Hematopoietic multipotent progenitor cell (in vitro differentiated cells): Measurements from ENCODE around the gene FSTL4. TPM values are rescaled to one million over a fixed set of nuclear protein-coding genes. Genes with fewer than 3 reads are reported as not detected.
A peak's percentile ranks its signal among the peaks of the same experiment; 100 is the strongest.

Experiments used
- DNase-seq, 3 donors: peaks; one replicate each; pipeline ENCODE4 v3.0.0-alpha.2; 2011 to 2015; ENCODE audit warnings: low read depth in 2 of 3, low spot score in 2 of 3
- total RNA-seq: library from RNA; depleted of rRNA; stranded (reverse); fragments of >200 nt; gene quantifications from one replicate; pipeline ENCODE4 v1.2.3, GENCODE V29; 2012

The FSTL4 gene
- total RNA-seq, 1 donor: under 0.01 TPM

- no peak for DNase-seq
These were observed 398.1 kb downstream of the FSTL4 start for GRCh38 chr5:133214153-133214820.

- DNase-seq: no peak
These were observed 406.7 kb downstream of the FSTL4 start for GRCh38 chr5:133205649-133206048.

- DNase-seq: no peak
These were observed 407.1 kb downstream of the FSTL4 start for GRCh38 chr5:133205204-133205603.

GRCh38 chr5:133203317-133204305 lies 408.7 kb downstream of the FSTL4 start:
- no peak for DNase-seq

GRCh38 chr5:133202066-133202665 lies 410.2 kb downstream of the FSTL4 start:
- no peak for DNase-seq

- DNase-seq: no peak
These were observed 411.0 kb downstream of the FSTL4 start for GRCh38 chr5:133201310-133201709.

- no peak for DNase-seq
These were observed 412.1 kb downstream of the FSTL4 start for GRCh38 chr5:133200256-133200655.

GRCh38 chr5:133199417-133200178 lies 412.7 kb downstream of the FSTL4 start:
- DNase-seq: no peak

- DNase-seq: no peak
These were observed 413.8 kb downstream of the FSTL4 start for GRCh38 chr5:133198511-133198910.

- no peak for DNase-seq
These were observed 415.8 kb downstream of the FSTL4 start for GRCh38 chr5:133196441-133197085.

GRCh38 chr5:133195250-133195649 lies 417.1 kb downstream of the FSTL4 start:
- DNase-seq: no peak

- no peak for DNase-seq
These were observed 418.5 kb downstream of the FSTL4 start for GRCh38 chr5:133193794-133194193.

GRCh38 chr5:133192716-133193115 lies 419.6 kb downstream of the FSTL4 start:
- no peak for DNase-seq

- DNase-seq: no peak
These were observed 422.5 kb downstream of the FSTL4 start for GRCh38 chr5:133189881-133190280.

GRCh38 chr5:133179405-133179804 lies 432.9 kb downstream of the FSTL4 start:
- no peak for DNase-seq

GRCh38 chr5:133170756-133171387 lies 441.5 kb downstream of the FSTL4 start:
- DNase-seq: peak in 1 of 3 donors; percentile 14

GRCh38 chr5:133164759-133165158 lies 447.6 kb downstream of the FSTL4 start:
- DNase-seq: no peak

- no peak for DNase-seq
These were observed 448.5 kb downstream of the FSTL4 start for GRCh38 chr5:133163839-133164238.

- no peak for DNase-seq
These were observed 452.8 kb downstream of the FSTL4 start for GRCh38 chr5:133159543-133159942.
